Kidney epithelial cell (primary cell): ENCODE results near the gene GPR61. TPM values are rescaled to one million over a fixed set of nuclear protein-coding genes. Genes with fewer than 3 reads are reported as not detected.

Source experiments
- DNase-seq: peaks from one replicate; pipeline ENCODE4 v3.0.0-alpha.2; 2010; ENCODE audit warnings: low read depth
- H3K27me3 ChIP-seq: 2 replicates; pipeline ENCODE4 v1.6.0; 2011; ENCODE audit warnings: low read length; ENCODE audit not compliant: control insufficient read depth, insufficient read depth
- H3K36me3 ChIP-seq: 2 replicates; pipeline ENCODE4 v1.5.1; 2011; ENCODE audit warnings: low read length; ENCODE audit not compliant: control insufficient read depth, insufficient read depth
- H3K4me3 ChIP-seq: 2 replicates; pipeline ENCODE4 v1.5.1; 2011; ENCODE audit warnings: low read depth, mild to moderate bottlenecking, control low read depth, low read length
- CTCF ChIP-seq: IDR thresholded peaks from 2 replicates; pipeline ENCODE4 v1.5.1; 2011; ENCODE audit warnings: mild to moderate bottlenecking, moderate library complexity, low read length, control low read depth, inconsistent platforms; ENCODE audit not compliant: insufficient read depth, poor library complexity, severe bottlenecking
- total RNA-seq: library from RNA; depleted of rRNA; stranded (reverse); fragments of >200 nt; gene quantifications from 2 replicates; pipeline ENCODE4 v1.2.3, GENCODE V29; 2015

The GPR61 gene
- total RNA-seq, 1 donor from 2014 or later, result not detected

GRCh38 chr1:109534307-109534858 is 5.3 kb upstream of the GPR61 start:
- Histone ChIP-seq H3K4me3 (no peak overlapping the region), H3K36me3 (no peaks in the 10 kb centered on the region), H3K27me3 (no peaks in the 10 kb centered on the region)
- DNase-seq, result no peak
- TF ChIP-seq CTCF, result no peak

GRCh38 chr1:109535481-109535880 is 4.2 kb upstream of the GPR61 start:
- TF ChIP-seq CTCF, result no peak
- no peak overlapping the region for H3K4me3 ChIP-seq
- H3K27me3 ChIP-seq, result no peaks in the 10 kb centered on the region
- H3K36me3 ChIP-seq, result no peaks in the 10 kb centered on the region
- no peak for DNase-seq

- Histone ChIP-seq H3K27me3 (no peaks in the 10 kb centered on the region), H3K4me3 (no peak overlapping the region), H3K36me3 (no peaks in the 10 kb centered on the region)
- DNase-seq, result no peak
- TF ChIP-seq CTCF, result no peak
These were observed 3.6 kb upstream of the GPR61 start for GRCh38 chr1:109535971-109536491.

GRCh38 chr1:109537450-109538178 is 2.1 kb upstream of the GPR61 start:
- DNase-seq, result no peak
- no peak for TF ChIP-seq CTCF
- Histone ChIP-seq H3K27me3 (no peaks in the 10 kb centered on the region), H3K4me3 (no peak overlapping the region), H3K36me3 (no peaks in the 10 kb centered on the region)

GRCh38 chr1:109538827-109539555 is 681 bp upstream of the GPR61 start:
- DNase-seq, result no peak
- no peaks in the 10 kb centered on the region for H3K27me3 ChIP-seq
- H3K36me3 ChIP-seq, result no peaks in the 10 kb centered on the region
- H3K4me3 ChIP-seq, result no peak overlapping the region
- no peak for TF ChIP-seq CTCF
